GM19239 (cell line): Measurements from ENCODE around the gene ITPKC.
"Not testable (repeated sequence)": the region's sequence is repeated elsewhere in the genome, so short reads cannot be mapped to it uniquely, and the experiment has no call there.

Source experiments
- DNase-seq: peaks from one replicate; pipeline ENCODE4 v3.0.0; 2011; ENCODE audit warnings: low spot score; ENCODE audit not compliant: insufficient read length
- FAIRE-seq: peaks from 2 replicates; lab custom pipeline; 2011; peaks lifted over from hg19 to GRCh38; lab: Jason Lieb, UNC

The ITPKC gene

DNA sequence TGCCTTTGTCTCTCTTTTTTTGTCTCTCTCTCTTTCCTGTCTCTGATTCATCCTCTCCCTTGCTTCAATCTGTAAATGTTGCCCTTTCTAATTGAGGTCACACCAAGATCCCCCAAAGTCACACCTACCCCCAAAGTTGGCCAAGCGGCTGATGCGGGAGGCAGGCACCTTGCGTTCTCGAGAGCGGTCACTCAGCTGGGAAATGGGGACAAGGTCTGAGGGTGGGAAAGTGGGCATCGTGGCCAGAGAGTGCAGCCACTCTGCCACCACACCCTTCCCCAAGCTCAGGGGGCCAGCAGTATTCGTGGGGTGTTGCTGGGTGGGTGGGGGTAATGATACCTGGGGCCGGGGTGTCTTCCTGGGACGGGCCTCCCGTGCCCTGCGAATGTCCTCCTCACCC is 3.0 kb upstream of the ITPKC start:
- FAIRE-seq = no peak

DNA sequence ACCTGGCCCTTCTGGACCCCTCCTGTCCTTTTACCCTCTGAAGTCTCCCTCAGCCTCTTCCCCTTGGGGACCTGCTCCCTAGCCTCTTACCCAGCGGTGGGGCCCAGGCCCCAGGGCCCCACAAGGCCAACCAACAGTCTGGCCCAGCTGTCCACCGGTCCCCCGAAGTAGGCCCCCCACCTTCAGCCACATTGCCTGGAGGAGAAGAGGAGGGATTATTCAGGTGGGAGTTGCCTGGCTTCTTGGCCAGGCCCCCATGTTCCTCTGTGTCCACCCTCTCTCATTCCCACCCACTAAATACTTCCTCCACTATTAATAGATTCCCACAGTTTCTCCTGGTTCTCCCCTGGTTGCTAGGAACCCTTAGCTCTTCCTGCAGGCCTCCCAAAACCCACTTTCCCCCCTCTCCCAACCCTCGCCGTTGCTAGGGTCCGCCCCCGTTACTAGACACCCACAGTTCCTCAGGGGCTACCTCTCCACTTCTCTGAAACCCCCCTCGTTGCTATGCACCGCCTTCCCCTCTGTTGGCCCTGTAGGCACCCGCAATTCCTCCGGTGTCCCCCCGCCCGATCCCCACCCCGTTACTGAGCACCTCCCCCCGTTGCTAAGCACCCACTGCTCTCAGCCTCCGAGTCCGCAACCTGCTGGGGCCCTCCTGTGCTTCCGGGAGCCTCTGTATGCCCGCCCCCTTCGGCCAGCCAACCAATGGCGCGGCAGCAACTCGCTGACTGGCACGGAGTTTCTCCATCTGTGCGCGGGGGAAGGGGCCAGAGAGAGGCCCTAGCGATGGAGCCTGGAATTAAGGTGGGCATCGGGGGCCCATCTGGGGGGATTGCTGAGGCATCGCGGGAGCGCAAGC is 2.2 kb upstream of the ITPKC start:
- FAIRE-seq = peak; percentile 84
- DNase-seq = peak; percentile 90

More for the DNA sequence above, 3.0 kb upstream of the ITPKC start:
- DNase-seq = no peak

DNA sequence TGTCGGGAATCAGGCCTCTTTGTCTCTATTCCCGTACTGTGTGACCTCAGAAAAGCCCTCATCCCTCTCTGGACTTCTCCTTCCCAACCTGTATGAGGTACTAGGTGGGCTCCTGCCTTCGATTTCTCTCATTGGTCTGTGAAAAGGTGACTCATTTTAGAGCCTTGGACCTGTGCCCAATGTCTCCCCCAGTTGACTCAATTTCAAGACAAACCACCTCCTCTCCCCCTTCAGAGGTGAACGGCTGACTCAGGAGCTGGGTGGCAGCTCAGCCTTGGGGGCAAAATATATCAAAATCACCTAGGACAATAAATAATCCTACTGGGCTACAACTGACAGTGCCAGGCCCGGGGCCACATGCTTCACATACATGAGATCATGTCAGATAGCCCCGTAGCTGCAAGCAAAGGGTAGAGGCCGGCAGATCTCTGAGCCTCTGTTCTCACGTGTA is 856 bp upstream of the ITPKC start:
- peak; percentile 68 for FAIRE-seq
- DNase-seq = no peak

DNA sequence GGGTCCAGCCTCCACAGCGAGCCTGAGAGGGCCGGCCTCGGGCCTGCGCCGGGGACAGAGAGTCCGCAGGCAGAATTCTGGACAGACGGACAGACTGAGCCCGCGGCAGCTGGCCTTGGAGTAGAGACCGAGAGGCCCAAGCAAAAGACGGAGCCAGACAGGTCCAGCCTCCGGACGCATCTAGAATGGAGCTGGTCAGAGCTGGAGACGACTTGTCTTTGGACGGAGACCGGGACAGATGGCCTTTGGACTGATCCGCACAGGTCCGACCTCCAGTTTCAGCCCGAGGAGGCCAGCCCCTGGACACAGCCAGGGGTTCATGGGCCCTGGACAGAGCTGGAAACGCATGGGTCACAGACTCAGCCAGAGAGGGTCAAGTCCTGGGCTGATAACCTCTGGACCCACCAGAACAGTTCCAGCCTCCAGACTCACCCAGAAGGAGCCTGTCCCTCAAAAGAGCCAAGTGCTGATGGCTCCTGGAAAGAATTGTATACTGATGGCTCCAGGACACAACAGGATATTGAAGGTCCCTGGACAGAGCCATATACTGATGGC is 490 bp downstream of the ITPKC start:
- DNase-seq (no peak), FAIRE-seq (no peak)

DNA sequence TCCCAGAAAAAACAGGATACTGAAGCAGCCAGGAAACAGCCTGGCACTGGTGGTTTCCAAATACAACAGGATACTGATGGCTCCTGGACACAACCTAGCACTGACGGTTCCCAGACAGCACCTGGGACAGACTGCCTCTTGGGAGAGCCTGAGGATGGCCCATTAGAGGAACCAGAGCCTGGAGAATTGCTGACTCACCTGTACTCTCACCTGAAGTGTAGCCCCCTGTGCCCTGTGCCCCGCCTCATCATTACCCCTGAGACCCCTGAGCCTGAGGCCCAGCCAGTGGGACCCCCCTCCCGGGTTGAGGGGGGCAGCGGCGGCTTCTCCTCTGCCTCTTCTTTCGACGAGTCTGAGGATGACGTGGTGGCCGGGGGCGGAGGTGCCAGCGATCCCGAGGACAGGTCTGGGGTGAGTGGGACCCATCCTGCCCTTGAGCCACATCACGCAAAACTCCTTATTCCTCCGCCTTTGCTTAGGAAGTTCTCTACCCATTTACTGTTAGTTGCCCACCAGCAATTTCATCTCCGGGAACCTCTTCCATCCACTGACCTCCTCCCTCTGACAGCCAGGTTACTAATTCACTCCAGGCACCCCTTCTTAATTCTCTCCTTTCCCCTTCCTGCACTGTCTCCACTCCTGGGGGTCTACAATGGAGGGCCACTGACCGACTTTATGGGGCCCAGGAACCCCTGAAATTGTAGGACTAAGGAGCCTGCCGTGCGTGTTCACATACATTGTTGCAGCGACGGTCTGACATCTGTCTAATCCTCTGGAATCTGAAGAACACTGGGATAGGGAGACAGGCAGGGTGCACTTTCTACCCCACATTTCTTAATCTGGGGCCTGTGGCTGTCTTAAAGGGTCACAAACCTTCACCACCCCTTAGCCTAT is 1.2 kb downstream of the ITPKC start:
- FAIRE-seq (no peak), DNase-seq (no peak)

DNA sequence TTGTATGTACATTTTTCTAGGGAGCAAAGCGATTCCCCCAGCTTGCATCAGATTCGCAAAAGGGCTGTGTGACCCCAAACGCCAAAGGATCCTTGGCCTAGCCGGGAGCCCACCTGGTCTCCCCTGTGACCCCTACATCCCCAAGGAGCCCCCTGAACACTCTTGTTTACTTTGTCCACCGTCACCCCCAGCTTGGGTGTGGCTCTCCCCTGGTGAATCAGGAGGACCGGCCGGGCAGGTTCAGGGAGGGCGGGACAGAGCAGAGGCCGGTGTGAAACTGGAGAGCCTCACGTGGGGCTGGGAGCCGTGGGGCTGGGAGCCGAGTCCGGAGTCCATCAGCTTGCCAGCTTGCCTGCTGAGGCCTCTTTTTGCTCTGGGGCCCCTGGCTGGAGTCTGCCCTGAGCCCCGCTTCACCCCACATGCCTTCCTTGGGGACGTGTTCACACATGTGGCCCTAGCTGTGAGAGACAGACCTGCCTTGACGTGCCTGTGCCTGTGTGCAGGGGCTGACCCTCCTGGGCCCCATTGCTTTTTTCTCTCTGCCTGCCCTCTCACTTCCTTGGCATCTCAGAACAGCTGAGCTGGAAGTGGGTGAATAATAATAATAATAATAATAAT is 2.0 kb downstream of the ITPKC start:
- no peak for FAIRE-seq
- peak; percentile 22 for DNase-seq

DNA sequence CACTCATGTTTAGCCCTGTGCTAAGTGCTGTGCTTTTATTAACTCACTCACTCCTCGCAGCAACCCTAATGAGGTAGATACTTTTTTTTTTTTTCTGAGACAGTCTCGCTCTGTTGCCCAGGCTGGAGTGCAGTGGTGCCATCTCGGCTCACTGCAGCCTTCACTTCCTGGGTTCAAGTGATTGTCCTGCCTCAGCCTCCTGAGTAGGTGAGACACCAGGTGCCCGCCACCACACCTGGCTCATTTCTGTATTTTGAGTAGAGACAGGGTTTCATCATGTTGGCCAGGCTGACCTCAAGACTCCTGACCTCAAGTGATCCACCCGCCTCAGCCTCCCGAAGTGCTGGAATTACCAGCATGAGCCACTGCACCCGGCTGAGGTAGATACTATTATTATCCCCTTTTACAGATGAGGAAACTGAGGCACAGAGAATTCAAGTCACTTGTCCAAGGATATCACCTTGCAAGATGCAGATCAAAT is 2.5 kb downstream of the ITPKC start:
- DNase-seq = no peak
- FAIRE-seq = no peak

DNA sequence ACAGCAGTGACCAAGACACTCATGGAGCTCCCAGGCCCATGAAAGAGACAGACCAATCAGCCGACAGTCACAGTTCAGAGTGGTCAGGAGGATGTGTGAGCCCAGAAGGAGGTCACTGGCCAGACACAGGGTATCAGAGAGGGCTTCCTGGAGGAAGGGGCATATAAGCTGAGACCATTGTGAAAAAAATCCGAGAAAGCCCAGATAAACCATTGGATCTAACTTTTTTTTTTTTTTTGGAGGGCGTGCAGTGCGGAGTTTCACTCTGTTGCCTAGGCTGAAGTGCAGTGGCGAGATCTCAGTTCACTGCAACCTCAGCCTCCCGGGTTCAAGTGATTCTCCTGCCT is 4.2 kb downstream of the ITPKC start:
- DNase-seq (no peak), FAIRE-seq (no peak)

DNA sequence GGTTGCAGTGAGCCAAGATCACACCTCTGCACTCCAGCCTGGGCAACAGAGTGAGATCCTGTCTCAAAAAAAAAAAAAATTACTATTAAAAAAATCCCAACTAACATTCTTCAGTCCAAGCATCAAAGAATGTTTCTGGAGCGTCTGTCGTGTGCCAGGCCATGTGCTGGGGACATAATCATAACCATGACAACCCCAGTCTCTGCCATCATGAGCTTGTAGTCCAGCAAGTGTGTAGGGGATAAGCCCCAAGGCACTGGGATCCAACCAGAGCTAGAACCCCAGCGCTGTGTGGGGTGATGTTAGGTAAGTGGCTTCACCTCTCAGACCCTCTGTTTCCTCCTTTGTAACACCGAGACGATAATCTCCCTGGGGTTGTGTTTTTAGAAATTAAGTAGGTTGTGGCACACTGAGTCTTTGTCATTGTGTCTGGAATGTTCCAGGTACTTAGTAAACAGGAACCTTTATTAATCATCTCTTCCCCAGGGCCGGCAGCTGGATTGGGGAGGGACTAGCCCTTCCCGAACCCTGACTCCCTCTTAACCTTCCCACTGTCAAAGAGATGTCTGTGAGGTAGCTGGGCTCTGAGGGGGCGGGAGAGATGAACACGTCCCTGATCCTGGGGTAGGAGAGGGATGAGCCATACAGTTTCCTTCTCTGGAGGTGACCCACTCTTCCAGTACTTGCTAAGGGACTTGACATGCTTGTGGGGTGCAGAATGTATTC is 5.2 kb downstream of the ITPKC start:
- DNase-seq = no peak
- FAIRE-seq = no peak

DNA sequence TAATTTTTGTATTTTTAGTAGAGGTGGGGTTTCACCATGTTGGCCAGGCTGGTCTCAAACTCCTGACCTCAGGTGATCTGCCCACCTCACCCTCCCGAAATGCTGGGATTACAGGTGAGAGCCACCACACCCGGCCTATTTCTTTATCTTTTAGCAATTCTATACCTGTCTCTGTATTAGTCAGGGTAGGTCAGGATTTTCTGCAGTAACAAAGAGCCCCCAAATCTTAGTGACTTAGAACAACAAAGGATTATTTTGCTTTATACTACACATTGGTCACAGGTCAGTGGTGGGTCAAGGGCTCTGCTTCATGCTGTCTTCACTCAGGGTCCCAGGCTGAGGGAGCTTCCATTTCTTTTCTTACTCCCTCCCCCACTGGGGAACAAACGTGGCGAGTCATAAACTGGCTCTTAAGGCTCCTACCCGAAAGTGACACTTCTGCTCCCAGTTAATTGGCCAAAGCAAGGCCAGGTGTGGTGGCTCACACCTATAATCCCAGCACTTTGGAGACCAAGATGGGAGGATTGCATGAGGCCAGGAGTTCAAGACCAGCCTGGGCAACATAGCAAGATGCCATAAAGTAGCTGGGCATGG is 6.8 kb downstream of the ITPKC start:
- FAIRE-seq = no peak

DNA sequence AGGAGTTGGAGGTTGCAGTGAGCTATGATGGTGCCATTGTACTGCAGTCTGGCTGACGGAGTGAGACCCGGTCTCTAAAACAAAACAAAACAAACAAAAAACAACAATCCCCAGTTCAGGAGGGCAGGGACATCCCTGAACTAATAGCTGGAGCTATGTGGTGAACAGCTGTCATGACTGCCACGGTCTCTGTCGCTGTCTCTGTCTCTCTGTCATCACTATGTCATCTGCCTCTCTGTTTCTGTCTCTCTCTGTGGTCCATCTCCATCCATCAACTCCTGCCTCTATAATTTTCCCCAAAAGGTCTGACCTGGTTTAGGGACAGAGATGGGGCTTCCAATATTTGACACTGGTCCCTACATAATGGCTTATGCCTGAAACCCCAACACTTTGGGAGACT is 7.4 kb downstream of the ITPKC start:
- FAIRE-seq = no peak
- DNase-seq = no peak

More for the DNA sequence above, 6.8 kb downstream of the ITPKC start:
- DNase-seq = no peak

DNA sequence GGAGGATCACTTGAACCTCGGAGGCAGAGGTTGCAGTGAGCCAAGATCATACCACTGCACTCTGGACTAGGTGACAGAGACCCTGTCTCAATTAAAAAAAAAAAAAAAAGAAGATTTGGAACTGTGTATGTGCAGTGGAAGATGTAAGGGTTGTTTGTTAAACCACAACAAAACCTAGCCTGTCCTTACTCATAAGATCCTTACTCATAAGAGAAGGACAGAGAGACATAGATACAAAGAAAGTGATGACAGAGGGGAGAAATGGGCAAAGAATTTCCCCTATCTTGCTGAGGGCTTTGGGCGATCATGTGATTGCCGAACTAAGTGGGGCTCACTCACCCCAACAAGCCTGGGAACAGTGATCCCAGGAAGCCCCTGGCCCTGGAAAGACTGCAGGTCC is 7.9 kb downstream of the ITPKC start:
- no peak for DNase-seq
- no peak for FAIRE-seq

DNA sequence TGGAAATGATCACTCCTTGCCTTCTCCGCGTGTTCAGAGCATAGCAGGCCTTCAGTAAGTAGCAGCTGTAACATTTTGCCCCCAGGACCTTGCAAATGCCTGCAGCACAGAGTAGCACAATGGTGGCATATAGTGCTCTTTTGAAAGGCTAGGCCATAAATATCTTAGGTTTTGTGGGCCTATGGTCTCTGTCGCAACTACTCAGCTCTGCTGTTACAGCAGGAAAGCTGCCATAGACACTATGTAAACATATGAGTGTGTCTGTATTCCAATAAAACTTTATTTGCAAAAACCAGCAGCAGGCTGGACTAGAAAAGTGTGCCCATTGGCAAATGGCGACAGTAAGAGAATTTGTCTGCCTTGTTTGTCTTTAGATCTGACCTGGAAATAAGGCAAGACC is 9.4 kb downstream of the ITPKC start:
- FAIRE-seq (no peak), DNase-seq (no peak)

DNA sequence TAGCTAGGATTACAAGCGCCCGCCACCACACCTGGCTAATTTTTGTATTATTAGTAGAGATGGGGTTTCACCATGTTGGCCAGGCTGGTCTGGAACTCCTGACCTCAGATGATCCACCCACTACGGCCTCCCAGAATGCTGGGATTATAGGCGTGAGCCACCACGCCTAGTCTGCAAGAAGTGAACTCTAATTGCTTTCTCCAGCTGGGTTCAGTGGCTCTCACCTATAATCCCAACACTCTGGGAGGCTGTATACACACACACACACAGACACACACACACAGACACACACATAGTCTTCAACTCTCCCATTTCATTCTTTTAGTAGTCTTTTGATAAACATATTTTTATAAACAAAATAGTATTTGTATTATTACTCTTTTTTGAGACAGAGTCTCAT is 13.2 kb downstream of the ITPKC start:
- not testable (repeated sequence) for DNase-seq, FAIRE-seq

DNA sequence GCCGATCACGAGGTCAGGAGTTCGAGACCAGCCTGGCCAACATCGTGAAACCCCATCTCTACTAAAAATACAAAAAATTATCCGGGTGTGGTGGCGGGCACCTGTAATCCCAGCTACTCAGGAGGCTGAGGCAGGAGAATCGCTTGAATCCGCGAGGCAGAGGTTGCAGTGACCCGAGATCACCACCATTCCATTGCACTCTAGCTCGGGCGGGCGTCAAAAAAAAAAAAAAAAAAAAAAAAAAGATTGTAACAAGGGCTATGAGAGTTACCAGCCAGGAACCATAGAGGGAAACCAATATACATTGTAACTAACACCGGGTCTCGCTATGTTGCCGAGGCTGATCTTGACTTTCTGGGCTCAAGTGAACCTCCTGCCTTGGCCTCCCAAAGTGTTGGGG is 15.4 kb downstream of the ITPKC start:
- not testable (repeated sequence) for FAIRE-seq, DNase-seq

DNA sequence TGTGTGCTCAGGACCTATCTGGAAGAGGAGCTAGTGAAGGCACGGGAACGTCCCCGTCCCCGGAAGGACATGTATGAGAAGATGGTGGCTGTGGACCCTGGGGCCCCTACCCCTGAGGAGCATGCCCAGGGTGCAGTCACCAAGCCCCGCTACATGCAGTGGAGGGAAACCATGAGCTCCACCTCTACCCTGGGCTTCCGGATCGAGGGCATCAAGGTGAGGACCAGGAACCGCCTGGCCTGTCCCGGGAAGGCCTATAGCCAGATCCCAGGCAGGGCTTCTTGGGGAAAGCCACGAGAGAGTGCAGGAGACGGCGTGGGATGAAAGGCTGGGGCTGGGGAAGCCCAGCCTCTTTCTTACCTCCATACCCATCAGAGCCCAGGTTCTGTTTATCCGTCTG is 16.2 kb downstream of the ITPKC start:
- no peak for FAIRE-seq
- no peak for DNase-seq

DNA sequence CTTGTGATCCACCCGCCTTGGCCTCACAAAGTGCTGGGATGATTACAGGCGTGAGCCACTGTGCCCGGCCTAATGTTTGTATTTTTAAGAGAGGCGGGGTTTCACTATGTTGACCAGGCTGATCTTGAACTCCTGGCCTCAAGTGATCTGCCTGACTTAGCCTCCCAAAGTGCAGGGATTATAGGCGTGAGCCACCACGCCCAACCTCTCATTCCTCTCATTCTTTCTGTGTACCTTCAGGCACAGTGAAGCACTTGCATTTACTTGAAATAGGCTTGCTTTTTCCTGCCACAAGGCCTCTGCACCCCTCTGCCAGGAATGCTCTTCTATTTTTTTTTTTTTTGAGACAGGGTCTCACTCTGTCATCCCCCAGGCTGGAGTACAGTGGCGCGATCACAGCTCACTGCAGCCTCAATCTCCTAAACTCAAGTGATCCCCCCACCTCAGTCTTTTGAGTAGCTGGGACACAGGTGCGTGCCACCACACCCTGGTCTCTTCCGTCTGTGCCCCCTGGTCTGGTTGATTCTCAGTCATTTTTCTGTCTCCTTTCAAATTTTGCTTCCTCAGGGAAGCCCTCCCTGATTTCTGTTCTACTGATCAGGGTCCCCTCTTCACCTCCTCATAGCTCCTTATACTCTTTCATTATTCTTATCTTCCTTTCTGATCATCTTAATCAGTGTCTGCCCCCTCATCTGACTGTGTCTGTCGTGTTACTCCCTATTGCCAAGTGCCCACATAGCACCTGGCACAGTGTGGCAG is 18.3 kb downstream of the ITPKC start:
- FAIRE-seq = no peak
- DNase-seq = no peak

DNA sequence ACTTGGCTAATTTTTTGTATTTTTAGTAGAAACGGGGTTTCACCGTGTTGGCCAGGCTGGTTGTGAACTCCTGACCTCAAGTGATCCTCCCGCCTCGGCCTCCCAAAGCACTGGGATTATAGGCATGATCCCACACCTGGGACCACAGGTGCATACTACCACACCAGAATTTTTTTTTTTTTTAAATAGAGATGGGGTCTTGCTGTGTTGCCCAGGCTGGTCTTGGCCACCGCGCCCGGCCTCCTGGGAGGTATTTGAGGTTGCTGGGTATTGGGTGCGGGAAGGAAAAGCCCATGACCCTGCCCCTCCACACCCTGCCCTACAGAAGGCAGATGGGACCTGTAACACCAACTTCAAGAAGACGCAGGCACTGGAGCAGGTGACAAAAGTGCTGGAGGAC is 19.7 kb downstream of the ITPKC start:
- FAIRE-seq = no peak
- no peak for DNase-seq
